ENCODE data around the gene AEBP1.

Gene AEBP1

GRCh38 chr7:44099669-44100068 lies 4.5 kb upstream of the AEBP1 start:
- TF ChIP-seq, protein P1, sequence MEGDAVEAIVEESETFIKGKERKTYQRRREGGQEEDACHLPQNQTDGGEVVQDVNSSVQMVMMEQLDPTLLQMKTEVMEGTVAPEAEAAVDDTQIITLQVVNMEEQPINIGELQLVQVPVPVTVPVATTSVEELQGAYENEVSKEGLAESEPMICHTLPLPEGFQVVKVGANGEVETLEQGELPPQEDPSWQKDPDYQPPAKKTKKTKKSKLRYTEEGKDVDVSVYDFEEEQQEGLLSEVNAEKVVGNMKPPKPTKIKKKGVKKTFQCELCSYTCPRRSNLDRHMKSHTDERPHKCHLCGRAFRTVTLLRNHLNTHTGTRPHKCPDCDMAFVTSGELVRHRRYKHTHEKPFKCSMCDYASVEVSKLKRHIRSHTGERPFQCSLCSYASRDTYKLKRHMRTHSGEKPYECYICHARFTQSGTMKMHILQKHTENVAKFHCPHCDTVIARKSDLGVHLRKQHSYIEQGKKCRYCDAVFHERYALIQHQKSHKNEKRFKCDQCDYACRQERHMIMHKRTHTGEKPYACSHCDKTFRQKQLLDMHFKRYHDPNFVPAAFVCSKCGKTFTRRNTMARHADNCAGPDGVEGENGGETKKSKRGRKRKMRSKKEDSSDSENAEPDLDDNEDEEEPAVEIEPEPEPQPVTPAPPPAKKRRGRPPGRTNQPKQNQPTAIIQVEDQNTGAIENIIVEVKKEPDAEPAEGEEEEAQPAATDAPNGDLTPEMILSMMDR (conservative IDR thresholded peaks at IDR 0.05; ENCODE audit: control insufficient read depth, insufficient read depth, low read depth, low read length): no peak
- no peak overlapping the region for H3K4me3 ChIP-seq (ENCODE audit: control insufficient read depth, low read depth, low read length)
- DNase-seq (ENCODE audit: low read depth): no peak

- TF ChIP-seq, protein P1 (conservative IDR thresholded peaks at IDR 0.05; ENCODE audit: control insufficient read depth, insufficient read depth, low read depth, low read length): no peak
- H3K4me3 ChIP-seq (ENCODE audit: control insufficient read depth, low read depth, low read length): no peak overlapping the region
- DNase-seq (ENCODE audit: low read depth): peak; percentile 76
Observed at GRCh38 chr7:44100458-44101302, 3.5 kb upstream of the AEBP1 start.

DNA sequence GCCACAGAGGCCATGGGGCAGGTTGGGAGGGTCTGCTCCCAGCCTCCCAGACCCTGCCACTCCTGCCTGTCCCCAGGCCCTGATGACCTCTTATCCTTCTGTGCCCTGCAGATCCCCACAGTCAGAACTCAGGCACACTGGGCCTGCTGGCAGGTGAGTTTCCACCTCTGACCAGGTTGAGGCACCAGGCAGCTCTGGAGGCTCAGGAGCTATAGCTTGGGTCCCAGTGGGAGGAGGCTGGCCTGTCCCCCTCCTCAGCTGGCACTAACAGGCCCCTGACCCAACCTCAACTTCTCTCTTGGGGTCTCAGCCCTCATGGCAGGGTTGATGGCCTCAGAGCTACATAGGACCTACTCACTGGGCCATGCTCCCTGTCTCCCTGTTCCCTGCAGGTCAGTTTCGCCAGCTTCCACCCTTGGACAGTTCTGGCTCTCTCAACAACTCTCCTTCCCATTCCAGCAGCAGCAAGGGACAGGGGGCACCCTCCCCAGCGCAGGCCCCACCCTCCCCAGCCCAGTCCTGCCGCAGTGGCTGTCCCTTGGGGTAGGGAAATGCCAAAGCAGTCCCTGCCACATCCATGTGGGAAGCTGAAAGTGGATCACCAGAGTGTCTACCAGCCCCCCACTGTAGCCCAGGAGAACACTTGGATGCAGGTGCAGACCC lies 2.7 kb upstream of the AEBP1 start:
- no peak for DNase-seq (ENCODE audit: low read depth)
- H3K4me3 ChIP-seq (ENCODE audit: control insufficient read depth, low read depth, low read length): no peak overlapping the region
- TF ChIP-seq, protein P1 (conservative IDR thresholded peaks at IDR 0.05; ENCODE audit: control insufficient read depth, insufficient read depth, low read depth, low read length): no peak

DNA sequence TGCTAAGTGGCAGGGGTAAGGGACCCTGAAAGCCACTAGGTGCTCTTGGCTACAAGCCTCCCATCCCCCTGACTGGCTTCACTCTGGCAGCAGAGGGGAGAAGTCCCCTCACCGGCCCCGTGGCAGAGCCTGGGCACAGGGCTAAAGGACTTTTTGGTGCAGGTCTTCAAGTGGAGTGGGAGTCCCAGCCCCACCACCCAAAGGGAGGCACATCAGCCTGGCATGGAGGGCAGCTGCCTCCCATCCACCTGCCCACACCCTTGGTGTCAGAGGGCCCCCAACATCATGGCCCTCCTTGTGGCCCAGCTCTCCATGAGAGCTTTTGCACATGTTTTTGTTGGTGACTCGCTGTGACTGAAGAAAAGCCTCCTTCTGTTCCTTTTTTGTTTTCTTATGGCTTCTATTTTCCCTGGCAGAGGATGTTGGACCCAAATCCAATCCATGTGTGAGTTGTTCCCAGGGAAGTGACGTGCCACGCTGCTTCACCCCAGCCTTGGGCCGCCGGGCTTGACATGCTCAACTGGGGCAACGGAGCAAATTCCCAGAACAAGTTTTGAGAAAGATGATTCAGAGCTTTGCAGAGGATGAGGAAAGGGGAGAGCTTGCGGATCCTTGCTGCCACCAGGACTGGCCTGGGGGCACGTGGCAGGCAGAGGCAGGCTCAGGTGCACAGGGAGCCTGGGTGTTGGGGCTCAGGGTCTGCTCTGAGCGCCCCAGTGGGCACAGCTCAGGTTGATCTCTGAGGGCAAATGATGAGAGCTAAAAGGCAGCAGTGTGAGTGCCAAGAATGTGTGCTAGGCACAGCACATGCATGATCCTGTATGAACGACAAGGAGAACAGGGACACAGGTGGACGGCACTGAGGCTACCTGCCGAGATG lies 1.9 kb upstream of the AEBP1 start:
- H3K4me3 ChIP-seq (ENCODE audit: control insufficient read depth, low read depth, low read length): no peak overlapping the region
- TF ChIP-seq, protein P1 (conservative IDR thresholded peaks at IDR 0.05; ENCODE audit: control insufficient read depth, insufficient read depth, low read depth, low read length): no peak
- DNase-seq (ENCODE audit: low read depth): peak; percentile 95

DNA sequence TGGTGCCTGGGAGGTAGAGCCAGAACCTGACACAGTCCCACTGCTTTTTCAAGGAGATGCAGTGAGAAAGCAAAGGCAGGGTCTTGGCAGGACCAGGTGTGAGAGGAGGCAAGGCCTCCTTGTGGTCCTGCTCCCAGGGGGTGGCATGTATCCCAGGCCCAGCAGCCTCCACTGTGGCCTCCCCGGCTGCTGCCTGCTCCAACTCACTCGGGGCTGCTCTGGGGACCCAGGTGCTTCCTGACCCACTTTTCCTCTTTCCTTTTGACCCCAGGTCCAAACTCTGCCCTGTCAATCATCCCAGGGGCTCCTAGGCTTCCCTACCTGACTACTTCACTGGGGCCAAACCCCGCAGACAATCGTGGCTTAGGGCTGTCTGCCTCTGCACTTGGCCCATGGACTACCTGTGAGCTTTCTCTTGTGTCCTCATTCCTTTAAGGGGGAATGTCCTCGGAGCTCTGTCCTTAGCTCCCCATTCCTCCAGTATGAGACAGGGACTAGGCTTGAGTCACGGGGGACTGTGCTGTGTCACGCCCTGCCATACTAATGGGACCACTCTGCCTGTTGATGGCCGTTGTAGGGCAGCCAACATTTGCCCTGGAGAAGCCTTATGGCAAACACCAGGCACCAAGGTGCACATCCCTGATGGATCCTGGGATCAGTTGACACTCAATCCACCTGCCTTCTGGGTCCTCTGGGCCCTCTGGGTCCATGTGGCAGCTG lies 1.1 kb upstream of the AEBP1 start:
- no peak for DNase-seq (ENCODE audit: low read depth)
- TF ChIP-seq, protein P1 (conservative IDR thresholded peaks at IDR 0.05; ENCODE audit: control insufficient read depth, insufficient read depth, low read depth, low read length): no peak
- no peak overlapping the region for H3K4me3 ChIP-seq (ENCODE audit: control insufficient read depth, low read depth, low read length)

GRCh38 chr7:44103566-44103922 lies 601 bp upstream of the AEBP1 start:
- TF ChIP-seq, protein P1 (conservative IDR thresholded peaks at IDR 0.05; ENCODE audit: control insufficient read depth, insufficient read depth, low read depth, low read length): no peak
- H3K4me3 ChIP-seq (ENCODE audit: control insufficient read depth, low read depth, low read length): no peak overlapping the region

More at GRCh38 chr7:44103566-44103922, 601 bp upstream of the AEBP1 start:
- DNase-seq (ENCODE audit: low read depth): no peak
